GM21576 (cell line): ENCODE results near the gene ELOA.
A peak's percentile ranks its signal among the peaks of the same experiment; 100 is the strongest.

ENCODE experiments used
- ATAC-seq: cut with Tn5 transposase; IDR thresholded peaks from one replicate; pipeline ENCODE4 v1.9.1; 2021; ENCODE audit warnings: mild to moderate bottlenecking, moderate library complexity; ENCODE audit not compliant: unreplicated experiment

The ELOA gene

GRCh38 chr1:23743287-23744152 lies at the start of gene ELOA:
TSS of gene ELOA (plus strand) at chr1:23743471. CDS start at chr1:23743504, 33 bp downstream.
- ATAC-seq = peak; percentile 62

- ATAC-seq = no peak
Observed at GRCh38 chr1:23693599-23693998, 49.7 kb upstream of the ELOA start.

GRCh38 chr1:23694371-23694770 lies 48.9 kb upstream of the ELOA start:
- no peak for ATAC-seq

- no peak for ATAC-seq
Observed at GRCh38 chr1:23695667-23696066, 47.6 kb upstream of the ELOA start.

- no peak for ATAC-seq
Observed at GRCh38 chr1:23696335-23696989, 46.8 kb upstream of the ELOA start.

GRCh38 chr1:23698466-23698865 lies 44.8 kb upstream of the ELOA start:
- ATAC-seq = no peak

- ATAC-seq = no peak
Observed at GRCh38 chr1:23699280-23700179, 43.7 kb upstream of the ELOA start.

GRCh38 chr1:23701310-23701709 lies 42.0 kb upstream of the ELOA start:
- ATAC-seq = no peak

GRCh38 chr1:23701996-23702395 lies 41.3 kb upstream of the ELOA start:
- ATAC-seq = no peak

- ATAC-seq = no peak
Observed at GRCh38 chr1:23704834-23705495, 38.3 kb upstream of the ELOA start.

GRCh38 chr1:23709229-23709628 lies 34.0 kb upstream of the ELOA start:
- ATAC-seq = no peak

- no peak for ATAC-seq
Observed at GRCh38 chr1:23718482-23718881, 24.8 kb upstream of the ELOA start.

GRCh38 chr1:23719162-23719820 lies 24.0 kb upstream of the ELOA start:
- no peak for ATAC-seq

GRCh38 chr1:23720256-23720995 lies 22.8 kb upstream of the ELOA start:
- ATAC-seq = peak; percentile 47

GRCh38 chr1:23722652-23723051 lies 20.6 kb upstream of the ELOA start:
- ATAC-seq = no peak

GRCh38 chr1:23726686-23727085 lies 16.6 kb upstream of the ELOA start:
- ATAC-seq = no peak

- no peak for ATAC-seq
Observed at GRCh38 chr1:23727362-23727811, 15.9 kb upstream of the ELOA start.

- ATAC-seq = no peak
Observed at GRCh38 chr1:23732363-23733224, 10.7 kb upstream of the ELOA start.
